CD14-positive monocyte (primary cell): ENCODE measurements around the gene IRAK1. TPM values are rescaled to one million over a fixed set of nuclear protein-coding genes. Genes with fewer than 3 reads are reported as not detected.

Source experiments
- DNase-seq, 3 donors: peaks; one replicate each; pipeline ENCODE4 v3.0.0-alpha.2; 2011 to 2022
- H2AFZ ChIP-seq: 2 replicates; pipeline ENCODE4 v1.6.0; 2012; ENCODE audit warnings: mild to moderate bottlenecking, low read depth, low read length, inconsistent platforms; ENCODE audit not compliant: insufficient read depth, poor library complexity, severe bottlenecking
- H3K27ac ChIP-seq, 2 donors: 1 replicate in 1 of 2; 2 replicates in 1 of 2; pipeline ENCODE4 v1.5.1; 2012 to 2013; ENCODE audit warnings: low read length in 2 of 2, control low read depth in 1 of 2, inconsistent platforms in 1 of 2, low read depth in 1 of 2, mild to moderate bottlenecking in 1 of 2
- H3K27me3 ChIP-seq, 2 donors: one replicate each; pipeline versions ENCODE4 v1.6.0 to v1.6.1; 2011 to 2013; ENCODE audit warnings: low read length in 2 of 2; ENCODE audit not compliant: control insufficient read depth in 2 of 2, insufficient read depth in 2 of 2
- H3K36me3 ChIP-seq, 2 donors: replicated peaks in 1 of 2; 1 replicate in 1 of 2; 2 replicates in 1 of 2; pipeline versions ENCODE4 v1.5.1 to v1.6.1; 2012 to 2013; ENCODE audit warnings: low read length in 2 of 2, control low read depth in 1 of 2, inconsistent platforms in 1 of 2, mild to moderate bottlenecking in 1 of 2; ENCODE audit not compliant: insufficient read depth in 2 of 2, control insufficient read depth in 1 of 2
- H3K4me1 ChIP-seq, 2 donors: 1 replicate in 1 of 2; 2 replicates in 1 of 2; pipeline versions ENCODE4 v1.5.1 to v1.6.1; 2012 to 2013; ENCODE audit warnings: low read length in 2 of 2, control low read depth in 1 of 2, inconsistent platforms in 1 of 2, mild to moderate bottlenecking in 1 of 2, moderate library complexity in 1 of 2; ENCODE audit not compliant: insufficient read depth in 2 of 2, control insufficient read depth in 1 of 2
- H3K4me2 ChIP-seq: replicated peaks from 2 replicates; pipeline ENCODE3; 2012; ENCODE audit warnings: low read length, moderate library complexity, mild to moderate bottlenecking; ENCODE audit not compliant: poor library complexity, severe bottlenecking; ENCODE audit errors: extremely low read depth
- H3K4me3 ChIP-seq, 3 experiments: fragments of 200-600 bp in 1 of 3; sonication (generic) in 1 of 3; replicated peaks in 1 of 3; 1 replicate in 2 of 3; 2 replicates in 1 of 3; pipeline ENCODE4 v1.5.1; 2011 to 2013; ENCODE audit warnings: low read length in 3 of 3, mild to moderate bottlenecking in 3 of 3, control low read depth in 2 of 3, low read depth in 2 of 3, inconsistent platforms in 1 of 3, moderate library complexity in 1 of 3
- H3K79me2 ChIP-seq: 2 replicates; pipeline ENCODE4 v1.6.0; 2012; ENCODE audit warnings: mild to moderate bottlenecking, control low read depth, inconsistent platforms, low read length, moderate library complexity; ENCODE audit not compliant: insufficient read depth
- H3K9ac ChIP-seq: 2 replicates; pipeline ENCODE4 v1.6.0; 2017; ENCODE audit warnings: low read length, mild to moderate bottlenecking; ENCODE audit not compliant: insufficient read depth, poor library complexity, severe bottlenecking
- H3K9me3 ChIP-seq, 2 donors: replicated peaks in 1 of 2; 1 replicate in 1 of 2; 2 replicates in 1 of 2; pipeline versions ENCODE4 v1.5.1 to v1.6.1; 2012 to 2013; ENCODE audit warnings: low read length in 2 of 2, control low read depth in 1 of 2; ENCODE audit not compliant: control insufficient read depth in 1 of 2, insufficient read depth in 1 of 2
- H4K20me1 ChIP-seq: 2 replicates; pipeline ENCODE4 v1.6.0; 2012; ENCODE audit warnings: mild to moderate bottlenecking, low read length, control low read depth, moderate library complexity; ENCODE audit not compliant: insufficient read depth
- H3K27ac Mint-ChIP-seq, 7 donors: one replicate each; pipeline ENCODE4 v1.8.0; 2020; ENCODE audit warnings: mild to moderate bottlenecking in 7 of 7, mixed read lengths in 7 of 7, moderate library complexity in 6 of 7, inconsistent platforms in 2 of 7
- H3K27me3 Mint-ChIP-seq, 3 donors: one replicate each; pipeline ENCODE4 v1.8.0; 2021 to 2022; ENCODE audit warnings: low read depth in 3 of 3, mild to moderate bottlenecking in 3 of 3, mixed read lengths in 3 of 3, moderate library complexity in 3 of 3, inconsistent platforms in 1 of 3
- H3K36me3 Mint-ChIP-seq, 2 donors: one replicate each; pipeline ENCODE4 v1.8.0; 2020; ENCODE audit warnings: mixed read lengths in 2 of 2, inconsistent platforms in 1 of 2, mild to moderate bottlenecking in 1 of 2
- H3K4me1 Mint-ChIP-seq: one replicate; pipeline ENCODE4 v1.8.0; 2020; ENCODE audit warnings: mild to moderate bottlenecking, mixed read lengths
- H3K4me3 Mint-ChIP-seq, 2 donors: one replicate each; pipeline ENCODE4 v1.8.0; 2020; ENCODE audit warnings: mild to moderate bottlenecking in 2 of 2, mixed read lengths in 2 of 2, moderate library complexity in 1 of 2
- H3K9me3 Mint-ChIP-seq, 7 donors: one replicate each; pipeline ENCODE4 v1.8.0; 2020 to 2022; ENCODE audit warnings: mixed read lengths in 7 of 7, mild to moderate bottlenecking in 6 of 7, moderate library complexity in 6 of 7, inconsistent platforms in 2 of 7
- CTCF ChIP-seq: fragments of 200-600 bp; IDR thresholded peaks from one replicate; pipeline ENCODE4 v1.8.0; 2022; ENCODE audit warnings: antibody characterized with exemption, mild to moderate bottlenecking
- WGBS: methylation state at CpG from one replicate; pipeline ENCODE4 v1.1.5; 2013; ENCODE audit warnings: missing lambda C conversion rate; ENCODE audit not compliant: insufficient coverage; 5-methylcytosine and 5-hydroxymethylcytosine counted together
- intact Hi-C, 2 donors: fragments of 100-400 bp; cut with micrococcal nuclease; formaldehyde crosslinking; loops; one replicate each; pipeline versions ENCODE4 v1.15.0 to v1.15.1; 2023
- polyA plus RNA-seq, 3 donors: library from polyadenylated mRNA; depleted of rRNA in 1 of 3; unstranded in 2 of 3; stranded (reverse) in 1 of 3; fragments of 300-500 nt in 2 of 3; fragments of >200 nt in 1 of 3; fragmentation: Illumina TruSeq in 2 of 3; gene quantifications; 1 replicate in 2 of 3; 2 replicates in 1 of 3; pipeline ENCODE4 v1.2.3, GENCODE V29; 2012 to 2021

Gene IRAK1
- polyA plus RNA-seq, 3 donors, result 47.8 to 109 (median 49.5) TPM

GRCh38 chrX:153965406-153965805 is 54.3 kb downstream of the IRAK1 start:
- DNase-seq, result no peak
- Histone ChIP-seq H3K9ac (no peak overlapping the region), H3K4me1 (peaks cover 38 to 44% of the 10 kb centered on the region in 2 donors), H3K36me3 (peaks cover 42 to 51% of the 10 kb centered on the region in 2 donors), H3K79me2 (peaks cover 89% of the 10 kb centered on the region), H3K9me3 (no peaks in the 10 kb centered on the region), H3K4me3 (no peak overlapping the region), H3K27me3 (no peaks in the 10 kb centered on the region), H2AFZ (no peak overlapping the region), H4K20me1 (peaks cover 95% of the 10 kb centered on the region), H3K27ac (no peak overlapping the region), H3K4me2 (no peak overlapping the region)
- H3K4me3 Mint-ChIP-seq, result no peak overlapping the region
- peaks cover 29 to 64% of the 10 kb centered on the region in 2 donors for H3K36me3 Mint-ChIP-seq
- H3K27me3 Mint-ChIP-seq, result peaks cover 0 to 42% (median 0%) of the 10 kb centered on the region in 3 donors
- H3K9me3 Mint-ChIP-seq, result peaks cover 0 to 16% (median 0%) of the 10 kb centered on the region in 7 donors
- peak overlapping the region in 2 of 7 donors; percentile 79 to 81 for H3K27ac Mint-ChIP-seq
- no CpG with 5 or more reads among the region's 5 CpGs for WGBS
- intact Hi-C loops, result no loop called here
- no peak for TF ChIP-seq CTCF
- peaks cover 35% of the 10 kb centered on the region for H3K4me1 Mint-ChIP-seq

GRCh38 chrX:153964105-153964504 is 55.6 kb downstream of the IRAK1 start:
- H3K27ac ChIP-seq, result no peak overlapping the region
- Mint-ChIP-seq H3K36me3 (peaks cover 41 to 75% of the 10 kb centered on the region in 2 donors), H3K27me3 (peaks cover 0 to 43% (median 0%) of the 10 kb centered on the region in 3 donors), H3K27ac (peak overlapping the region in 1 of 7 donors; percentile 33), H3K9me3 (peaks cover 0 to 18% (median 0%) of the 10 kb centered on the region in 7 donors), H3K4me1 (peaks cover 29% of the 10 kb centered on the region), H3K4me3 (no peak overlapping the region)
- peaks cover 55 to 64% of the 10 kb centered on the region in 2 donors for H3K36me3 ChIP-seq
- H3K27me3 ChIP-seq, result no peaks in the 10 kb centered on the region
- H3K79me2 ChIP-seq, result peaks cover 79% of the 10 kb centered on the region
- H3K4me1 ChIP-seq, result peaks cover 31 to 32% of the 10 kb centered on the region in 2 donors
- H2AFZ ChIP-seq, result no peak overlapping the region
- no peaks in the 10 kb centered on the region for H3K9me3 ChIP-seq
- no peak overlapping the region for H3K9ac ChIP-seq
- DNase-seq, result no peak
- H3K4me2 ChIP-seq, result no peak overlapping the region
- WGBS, result 97% methylated on average over 5 of the region's 14 CpGs
- peaks cover 100% of the 10 kb centered on the region for H4K20me1 ChIP-seq
- H3K4me3 ChIP-seq, result no peak overlapping the region
- TF ChIP-seq CTCF, result no peak
- intact Hi-C loops, result no loop called here
